Measurements from ENCODE around the gene CNTN4.

Gene CNTN4

GRCh38 chr3:3020209-3020608 is 921.5 kb downstream of the CNTN4 start:
- no peaks in the 10 kb centered on the region for H3K9me3 Mint-ChIP-seq
- H3K4me1 Mint-ChIP-seq: no peaks in the 10 kb centered on the region
- no peak overlapping the region for H3K4me3 Mint-ChIP-seq
- ATAC-seq: no peak
- peaks cover under 1% of the 10 kb centered on the region for H3K27me3 Mint-ChIP-seq
- no peak overlapping the region for H3K27ac Mint-ChIP-seq
- DNase-seq: no peak

- Mint-ChIP-seq H3K4me1 (peaks cover 7% of the 10 kb centered on the region), H3K9me3 (no peaks in the 10 kb centered on the region), H3K27me3 (no peaks in the 10 kb centered on the region), H3K27ac (no peak overlapping the region), H3K4me3 (no peak overlapping the region)
- ATAC-seq (no peak), DNase-seq (no peak)
Measured at GRCh38 chr3:3023111-3023745, 924.6 kb downstream of the CNTN4 start.

- DNase-seq: no peak
- peak overlapping the region; percentile 71 to 75 for H3K27ac Mint-ChIP-seq
Measured at GRCh38 chr3:3027976-3028567, 929.4 kb downstream of the CNTN4 start.

GRCh38 chr3:3031326-3031725 is 932.7 kb downstream of the CNTN4 start:
- Mint-ChIP-seq H3K4me3 (no peak overlapping the region), H3K4me1 (peaks cover 10% of the 10 kb centered on the region), H3K27me3 (no peaks in the 10 kb centered on the region), H3K9me3 (no peaks in the 10 kb centered on the region), H3K27ac (no peak overlapping the region)
- DNase-seq: no peak
- no peak for ATAC-seq

More at GRCh38 chr3:3027976-3028567, 929.4 kb downstream of the CNTN4 start:
- Mint-ChIP-seq H3K27me3 (no peaks in the 10 kb centered on the region), H3K9me3 (no peaks in the 10 kb centered on the region), H3K4me1 (peaks cover 10% of the 10 kb centered on the region), H3K4me3 (peak overlapping the region; percentile 20 to 59)
- ATAC-seq: peak; percentile 90

GRCh38 chr3:3037156-3037555 is 938.5 kb downstream of the CNTN4 start:
- DNase-seq (no peak), ATAC-seq (no peak)
- Mint-ChIP-seq H3K9me3 (no peaks in the 10 kb centered on the region), H3K27ac (no peak overlapping the region), H3K4me3 (no peak overlapping the region), H3K27me3 (peaks cover 11% of the 10 kb centered on the region), H3K4me1 (no peaks in the 10 kb centered on the region)

GRCh38 chr3:3038201-3038991 is 939.7 kb downstream of the CNTN4 start:
- H3K27ac Mint-ChIP-seq: no peak overlapping the region
- H3K4me1 Mint-ChIP-seq: no peaks in the 10 kb centered on the region
- ATAC-seq: no peak
- peaks cover 11% of the 10 kb centered on the region for H3K27me3 Mint-ChIP-seq
- DNase-seq: no peak
- no peaks in the 10 kb centered on the region for H3K9me3 Mint-ChIP-seq
- no peak overlapping the region for H3K4me3 Mint-ChIP-seq

- no peak for DNase-seq
- ATAC-seq: no peak
- H3K4me3 Mint-ChIP-seq: no peak overlapping the region
- H3K27me3 Mint-ChIP-seq: peaks cover 15% of the 10 kb centered on the region
- no peaks in the 10 kb centered on the region for H3K9me3 Mint-ChIP-seq
- H3K4me1 Mint-ChIP-seq: no peaks in the 10 kb centered on the region
- no peak overlapping the region for H3K27ac Mint-ChIP-seq
Measured at GRCh38 chr3:3053974-3054373, 955.3 kb downstream of the CNTN4 start.

- Mint-ChIP-seq H3K9me3 (no peaks in the 10 kb centered on the region), H3K4me3 (no peak overlapping the region), H3K27ac (no peak overlapping the region), H3K4me1 (no peaks in the 10 kb centered on the region), H3K27me3 (peaks cover 8% of the 10 kb centered on the region)
- DNase-seq: no peak
- no peak for ATAC-seq
Measured at GRCh38 chr3:3059645-3060044, 961.0 kb downstream of the CNTN4 start.

- ATAC-seq: no peak
- Mint-ChIP-seq H3K27ac (no peak overlapping the region), H3K9me3 (no peaks in the 10 kb centered on the region), H3K27me3 (no peaks in the 10 kb centered on the region), H3K4me3 (no peak overlapping the region), H3K4me1 (no peaks in the 10 kb centered on the region)
- no peak for DNase-seq
Measured at GRCh38 chr3:3064297-3064696, 965.6 kb downstream of the CNTN4 start.

GRCh38 chr3:3065876-3066275 is 967.2 kb downstream of the CNTN4 start:
- no peak for ATAC-seq
- Mint-ChIP-seq H3K27me3 (no peaks in the 10 kb centered on the region), H3K4me1 (no peaks in the 10 kb centered on the region), H3K9me3 (no peaks in the 10 kb centered on the region), H3K27ac (no peak overlapping the region), H3K4me3 (no peak overlapping the region)
- no peak for DNase-seq

GRCh38 chr3:3066378-3066777 is 967.7 kb downstream of the CNTN4 start:
- no peaks in the 10 kb centered on the region for H3K4me1 Mint-ChIP-seq
- no peak for ATAC-seq
- no peaks in the 10 kb centered on the region for H3K9me3 Mint-ChIP-seq
- no peak for DNase-seq
- H3K27me3 Mint-ChIP-seq: no peaks in the 10 kb centered on the region
- no peak overlapping the region for H3K4me3 Mint-ChIP-seq
- no peak overlapping the region for H3K27ac Mint-ChIP-seq

GRCh38 chr3:3066910-3067309 is 968.2 kb downstream of the CNTN4 start:
- DNase-seq (no peak), ATAC-seq (no peak)
- H3K27me3 Mint-ChIP-seq: no peaks in the 10 kb centered on the region
- H3K4me1 Mint-ChIP-seq: no peaks in the 10 kb centered on the region
- H3K27ac Mint-ChIP-seq: no peak overlapping the region
- no peaks in the 10 kb centered on the region for H3K9me3 Mint-ChIP-seq
- no peak overlapping the region for H3K4me3 Mint-ChIP-seq

- Mint-ChIP-seq H3K4me1 (no peaks in the 10 kb centered on the region), H3K9me3 (no peaks in the 10 kb centered on the region), H3K4me3 (no peak overlapping the region), H3K27ac (no peak overlapping the region), H3K27me3 (no peaks in the 10 kb centered on the region)
- no peak for DNase-seq
- ATAC-seq: peak; percentile 37
Measured at GRCh38 chr3:3068358-3068881, 969.8 kb downstream of the CNTN4 start.

- DNase-seq (no peak), ATAC-seq (no peak)
- H3K27ac Mint-ChIP-seq: peak overlapping the region in 1 of 2 donors; percentile 15
- no peaks in the 10 kb centered on the region for H3K27me3 Mint-ChIP-seq
- no peak overlapping the region for H3K4me3 Mint-ChIP-seq
- no peaks in the 10 kb centered on the region for H3K9me3 Mint-ChIP-seq
- no peaks in the 10 kb centered on the region for H3K4me1 Mint-ChIP-seq
Measured at GRCh38 chr3:3069723-3070122, 971.1 kb downstream of the CNTN4 start.

- ATAC-seq (no peak), DNase-seq (no peak)
- no peaks in the 10 kb centered on the region for H3K4me1 Mint-ChIP-seq
- H3K4me3 Mint-ChIP-seq: no peak overlapping the region
- no peak overlapping the region for H3K27ac Mint-ChIP-seq
- no peaks in the 10 kb centered on the region for H3K27me3 Mint-ChIP-seq
- no peaks in the 10 kb centered on the region for H3K9me3 Mint-ChIP-seq
Measured at GRCh38 chr3:3071136-3071535, 972.5 kb downstream of the CNTN4 start.

All from stimulated activated naive CD8-positive, alpha-beta T cell treated with anti-CD3 and anti-CD28 coated beads, Interleukin-15, amount 100 ng/mL, for 72 hours (primary cell).